A673 (cell line): ENCODE results near the gene QRFP.

Experiments used
- EZH2 ChIP-seq: fragments of 200-600 bp; sonication (generic); IDR thresholded peaks from 2 replicates; pipeline ENCODE4 v1.6.1; 2017; ENCODE audit warnings: borderline replicate concordance, low read depth, mild to moderate bottlenecking, mixed read lengths, antibody characterized with exemption, low read length; ENCODE audit not compliant: poor library complexity, severe bottlenecking
- TF ChIP-seq, protein P1 (sequence below): fragments of 300-800, 200-600 bp; sonication (generic); conservative IDR thresholded peaks from 2 replicates; pipeline ENCODE4 v1.5.1; 2017; ENCODE audit warnings: low read depth, mild to moderate bottlenecking, antibody characterized with exemption, low read length, moderate library complexity, mixed read lengths

DNA sequence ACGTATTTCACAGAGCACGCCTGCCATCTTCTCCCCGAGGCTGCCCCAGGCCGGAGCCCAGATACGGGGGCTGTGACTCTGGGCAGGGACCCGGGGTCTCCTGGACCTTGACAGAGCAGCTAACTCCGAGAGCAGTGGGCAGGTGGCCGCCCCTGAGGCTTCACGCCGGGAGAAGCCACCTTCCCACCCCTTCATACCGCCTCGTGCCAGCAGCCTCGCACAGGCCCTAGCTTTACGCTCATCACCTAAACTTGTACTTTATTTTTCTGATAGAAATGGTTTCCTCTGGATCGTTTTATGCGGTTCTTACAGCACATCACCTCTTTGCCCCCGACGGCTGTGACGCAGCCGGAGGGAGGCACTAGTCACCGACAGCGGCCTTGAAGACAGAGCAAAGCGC lies 9.6 kb downstream of the QRFP start:
- TF ChIP-seq, protein P1, sequence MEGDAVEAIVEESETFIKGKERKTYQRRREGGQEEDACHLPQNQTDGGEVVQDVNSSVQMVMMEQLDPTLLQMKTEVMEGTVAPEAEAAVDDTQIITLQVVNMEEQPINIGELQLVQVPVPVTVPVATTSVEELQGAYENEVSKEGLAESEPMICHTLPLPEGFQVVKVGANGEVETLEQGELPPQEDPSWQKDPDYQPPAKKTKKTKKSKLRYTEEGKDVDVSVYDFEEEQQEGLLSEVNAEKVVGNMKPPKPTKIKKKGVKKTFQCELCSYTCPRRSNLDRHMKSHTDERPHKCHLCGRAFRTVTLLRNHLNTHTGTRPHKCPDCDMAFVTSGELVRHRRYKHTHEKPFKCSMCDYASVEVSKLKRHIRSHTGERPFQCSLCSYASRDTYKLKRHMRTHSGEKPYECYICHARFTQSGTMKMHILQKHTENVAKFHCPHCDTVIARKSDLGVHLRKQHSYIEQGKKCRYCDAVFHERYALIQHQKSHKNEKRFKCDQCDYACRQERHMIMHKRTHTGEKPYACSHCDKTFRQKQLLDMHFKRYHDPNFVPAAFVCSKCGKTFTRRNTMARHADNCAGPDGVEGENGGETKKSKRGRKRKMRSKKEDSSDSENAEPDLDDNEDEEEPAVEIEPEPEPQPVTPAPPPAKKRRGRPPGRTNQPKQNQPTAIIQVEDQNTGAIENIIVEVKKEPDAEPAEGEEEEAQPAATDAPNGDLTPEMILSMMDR = no peak
- TF ChIP-seq EZH2 = no peak
